GM21528 (cell line): Measurements from ENCODE around the gene SDK1.
"Not testable (repeated sequence)": the region's sequence is repeated elsewhere in the genome, so short reads cannot be mapped to it uniquely, and the experiment has no call there.

Experiments used
- ATAC-seq: cut with Tn5 transposase; IDR thresholded peaks from one replicate; pipeline ENCODE4 v1.9.1; 2021; ENCODE audit warnings: mild to moderate bottlenecking, moderate library complexity; ENCODE audit not compliant: unreplicated experiment, low FRiP score

Gene SDK1

GRCh38 chr7:3697472-3697871 lies 396.4 kb downstream of the SDK1 start:
- no peak for ATAC-seq

- no peak for ATAC-seq
Measured at GRCh38 chr7:3705258-3705657, 404.2 kb downstream of the SDK1 start.

GRCh38 chr7:3706091-3706490 lies 405.0 kb downstream of the SDK1 start:
- ATAC-seq, result not testable (repeated sequence)

- no peak for ATAC-seq
Measured at GRCh38 chr7:3710122-3710521, 409.1 kb downstream of the SDK1 start.

- ATAC-seq, result no peak
Measured at GRCh38 chr7:3710531-3710930, 409.5 kb downstream of the SDK1 start.

GRCh38 chr7:3712841-3713240 lies 411.8 kb downstream of the SDK1 start:
- ATAC-seq, result no peak

- no peak for ATAC-seq
Measured at GRCh38 chr7:3721422-3721821, 420.4 kb downstream of the SDK1 start.

- ATAC-seq, result no peak
Measured at GRCh38 chr7:3722396-3722922, 421.4 kb downstream of the SDK1 start.

GRCh38 chr7:3725155-3726059 lies 424.4 kb downstream of the SDK1 start:
- no peak for ATAC-seq

- ATAC-seq, result no peak
Measured at GRCh38 chr7:3730276-3730675, 429.2 kb downstream of the SDK1 start.

- ATAC-seq, result no peak
Measured at GRCh38 chr7:3732395-3733005, 431.4 kb downstream of the SDK1 start.

- no peak for ATAC-seq
Measured at GRCh38 chr7:3733541-3734140, 432.6 kb downstream of the SDK1 start.

- ATAC-seq, result no peak
Measured at GRCh38 chr7:3738964-3739363, 437.9 kb downstream of the SDK1 start.

- ATAC-seq, result no peak
Measured at GRCh38 chr7:3739983-3740382, 438.9 kb downstream of the SDK1 start.

GRCh38 chr7:3747467-3747866 lies 446.4 kb downstream of the SDK1 start:
- no peak for ATAC-seq

GRCh38 chr7:3748389-3748788 lies 447.3 kb downstream of the SDK1 start:
- no peak for ATAC-seq

- ATAC-seq, result no peak
Measured at GRCh38 chr7:3753868-3754267, 452.8 kb downstream of the SDK1 start.

- no peak for ATAC-seq
Measured at GRCh38 chr7:3754493-3755341, 453.7 kb downstream of the SDK1 start.

GRCh38 chr7:3755778-3756453 lies 454.9 kb downstream of the SDK1 start:
- not testable (repeated sequence) for ATAC-seq

GRCh38 chr7:3757059-3757458 lies 456.0 kb downstream of the SDK1 start:
- no peak for ATAC-seq
